GM19455 (cell line): ENCODE measurements around the gene SZT2.
"Not testable (repeated sequence)": the region's sequence is repeated elsewhere in the genome, so short reads cannot be mapped to it uniquely, and the experiment has no call there.

Experiments
- ATAC-seq: cut with Tn5 transposase; IDR thresholded peaks from one replicate; pipeline ENCODE4 v1.9.1; 2021; ENCODE audit not compliant: unreplicated experiment

Gene SZT2

DNA sequence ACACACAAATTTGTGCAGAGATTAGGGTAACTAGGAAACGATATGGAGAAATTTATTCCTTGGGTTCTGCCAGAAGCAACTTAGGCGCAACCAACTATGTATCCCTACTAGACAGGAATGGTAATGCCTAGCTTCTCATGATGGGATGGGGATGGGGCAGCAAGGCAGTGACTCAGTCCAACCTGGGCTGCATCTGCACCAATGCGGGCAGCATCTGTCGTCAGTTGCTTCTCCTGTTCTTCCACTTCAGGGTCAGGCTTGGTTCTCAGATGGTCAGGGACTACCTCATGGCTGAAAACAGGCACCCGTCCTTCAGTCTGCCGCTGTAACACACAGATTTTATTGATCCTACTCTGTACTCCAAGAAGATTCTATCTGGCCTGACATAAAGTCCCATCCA is 3.0 kb upstream of the SZT2 start:
- ATAC-seq: no peak

DNA sequence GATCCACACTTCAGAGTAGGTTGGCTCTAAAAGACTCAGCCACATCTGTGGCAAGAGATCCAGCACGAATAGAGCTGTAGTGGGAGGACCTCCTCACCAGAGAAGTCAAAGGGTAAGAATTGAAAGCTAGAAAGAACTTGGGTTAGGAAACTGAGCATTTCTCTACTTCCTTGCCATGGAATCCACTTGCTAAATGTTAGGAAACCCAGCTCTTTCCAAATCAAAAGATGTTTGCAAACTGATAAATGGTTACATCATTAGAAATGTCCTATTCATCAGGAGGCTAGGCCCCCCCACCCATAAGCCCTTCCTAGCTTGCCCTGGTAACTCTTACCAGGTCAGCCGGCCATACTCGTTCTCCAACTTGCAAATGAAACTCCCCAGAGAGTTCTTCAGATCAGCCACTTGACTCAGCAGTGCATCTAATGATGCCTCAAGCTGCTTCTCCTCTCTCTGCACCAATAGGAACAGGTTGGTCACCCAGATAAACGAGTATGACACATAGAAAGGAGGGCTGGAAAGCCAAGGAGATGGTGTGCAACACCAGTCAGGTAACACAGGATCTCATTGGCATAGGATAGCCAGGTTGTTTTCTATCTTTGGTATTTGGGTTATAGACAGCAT is 1.6 kb upstream of the SZT2 start:
- no peak for ATAC-seq

DNA sequence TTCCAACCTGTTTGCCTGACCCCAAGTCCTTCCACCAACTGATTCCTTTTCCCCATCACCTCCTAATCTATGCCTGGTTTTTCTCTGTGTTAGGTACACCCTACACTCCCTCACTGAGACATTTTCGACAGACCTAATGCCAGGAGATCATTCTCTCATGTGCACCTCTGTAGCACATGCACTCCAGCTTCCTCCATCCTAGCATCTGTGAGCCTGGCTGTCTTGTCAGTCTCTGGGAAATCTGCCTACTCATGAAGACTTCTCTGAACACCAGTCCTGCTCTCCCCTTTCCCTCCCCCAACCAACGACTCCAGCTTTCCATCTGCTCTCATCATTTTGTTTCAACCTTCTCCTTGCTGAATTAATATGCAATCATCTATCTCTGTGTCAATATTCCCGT is 1.1 kb upstream of the SZT2 start:
- no peak for ATAC-seq

DNA sequence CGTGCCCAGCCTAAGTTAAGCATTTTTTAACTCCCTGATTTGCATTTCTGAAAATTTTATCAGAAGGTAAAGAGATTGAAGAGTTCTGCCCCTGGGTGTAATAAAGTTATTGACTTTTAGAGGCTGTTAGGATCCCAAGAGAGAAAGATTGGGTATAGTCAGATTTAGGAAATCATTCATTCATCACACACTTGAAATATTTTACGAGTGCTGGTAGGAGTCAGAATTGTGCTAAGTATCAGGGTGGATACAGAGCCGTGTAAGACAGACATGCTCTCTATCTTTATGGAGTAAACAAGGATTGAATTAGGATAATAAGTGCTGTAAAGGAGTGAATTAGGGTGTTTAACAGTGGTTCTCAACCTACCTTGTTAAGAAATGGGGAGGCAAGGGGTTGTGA is 3.0 kb downstream of the SZT2 start:
- ATAC-seq: no peak

DNA sequence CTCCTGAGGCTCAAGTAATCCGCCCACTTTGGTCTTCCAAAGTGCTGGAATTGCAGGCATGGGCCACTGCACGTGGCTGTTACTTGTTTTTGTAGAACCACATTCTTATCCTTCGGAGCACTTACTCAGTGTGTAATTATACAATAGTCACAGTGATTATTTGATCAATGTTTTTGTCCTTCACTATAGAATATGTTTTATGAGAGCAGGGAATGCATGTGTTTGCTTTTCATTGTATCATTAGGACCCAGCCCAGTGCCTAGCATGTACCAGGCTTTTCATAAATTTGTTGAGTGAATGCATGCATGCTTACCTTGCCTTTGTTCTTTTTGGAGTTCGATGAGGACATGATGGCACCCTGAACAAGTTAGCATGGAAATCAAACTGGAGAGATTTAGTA is 5.8 kb downstream of the SZT2 start:
- ATAC-seq: no peak

DNA sequence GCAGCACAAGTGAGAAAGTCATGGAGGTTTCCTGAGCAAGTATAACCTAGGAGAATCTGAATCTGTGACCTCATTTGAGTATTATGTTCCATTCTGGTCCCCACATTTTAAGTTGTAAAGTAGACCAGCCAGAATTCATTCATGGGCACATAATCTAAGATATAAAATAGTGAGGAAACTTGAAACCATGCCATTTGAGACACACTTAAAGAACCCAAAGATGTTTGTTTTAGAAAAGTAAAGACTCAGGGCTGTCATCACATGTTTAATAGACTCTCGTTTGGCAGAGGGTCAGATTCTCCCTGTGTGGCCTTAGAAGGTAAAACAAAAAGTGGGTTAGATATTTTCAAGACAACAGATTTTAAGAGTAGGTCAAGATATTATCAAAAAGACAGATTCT is 6.4 kb downstream of the SZT2 start:
- no peak for ATAC-seq

DNA sequence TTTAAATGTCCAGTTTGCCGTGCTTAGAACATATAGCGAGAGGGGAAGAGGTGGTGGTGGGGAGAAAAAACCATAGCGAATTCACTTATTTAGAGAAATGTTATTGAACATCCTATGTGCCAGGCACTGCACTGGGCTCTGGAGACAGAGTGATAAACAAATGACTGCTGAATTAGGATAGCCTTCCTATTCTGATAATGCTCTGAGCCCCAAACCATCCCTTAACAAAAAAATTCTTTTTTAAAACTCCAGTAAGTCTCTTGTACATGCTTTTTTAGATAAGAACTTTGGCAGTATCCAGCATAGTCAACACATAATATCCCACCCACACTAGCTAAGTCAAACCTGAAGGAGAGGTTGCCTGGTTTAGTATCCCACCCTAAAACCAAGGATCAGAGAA is 8.5 kb downstream of the SZT2 start:
- no peak for ATAC-seq

DNA sequence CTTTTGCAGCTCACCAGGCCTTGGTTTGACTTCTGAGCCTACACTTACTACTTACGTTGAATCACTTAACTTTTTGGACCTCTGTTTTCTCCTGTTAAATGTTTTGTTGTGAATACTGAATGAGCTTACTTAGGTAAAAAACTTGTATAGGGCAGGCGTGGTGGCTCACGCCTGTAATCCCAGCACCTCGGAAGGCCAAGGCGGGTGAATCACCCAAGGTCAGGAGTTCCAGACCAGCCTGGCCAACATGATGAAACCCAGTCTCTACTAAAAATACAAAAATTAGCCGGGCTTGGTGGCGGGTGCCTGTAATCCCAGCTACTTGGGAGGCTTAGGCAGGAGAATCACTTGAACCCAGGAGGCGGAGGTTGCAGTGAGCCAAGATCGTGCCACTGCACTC is 10.7 kb downstream of the SZT2 start:
- ATAC-seq: not testable (repeated sequence)

DNA sequence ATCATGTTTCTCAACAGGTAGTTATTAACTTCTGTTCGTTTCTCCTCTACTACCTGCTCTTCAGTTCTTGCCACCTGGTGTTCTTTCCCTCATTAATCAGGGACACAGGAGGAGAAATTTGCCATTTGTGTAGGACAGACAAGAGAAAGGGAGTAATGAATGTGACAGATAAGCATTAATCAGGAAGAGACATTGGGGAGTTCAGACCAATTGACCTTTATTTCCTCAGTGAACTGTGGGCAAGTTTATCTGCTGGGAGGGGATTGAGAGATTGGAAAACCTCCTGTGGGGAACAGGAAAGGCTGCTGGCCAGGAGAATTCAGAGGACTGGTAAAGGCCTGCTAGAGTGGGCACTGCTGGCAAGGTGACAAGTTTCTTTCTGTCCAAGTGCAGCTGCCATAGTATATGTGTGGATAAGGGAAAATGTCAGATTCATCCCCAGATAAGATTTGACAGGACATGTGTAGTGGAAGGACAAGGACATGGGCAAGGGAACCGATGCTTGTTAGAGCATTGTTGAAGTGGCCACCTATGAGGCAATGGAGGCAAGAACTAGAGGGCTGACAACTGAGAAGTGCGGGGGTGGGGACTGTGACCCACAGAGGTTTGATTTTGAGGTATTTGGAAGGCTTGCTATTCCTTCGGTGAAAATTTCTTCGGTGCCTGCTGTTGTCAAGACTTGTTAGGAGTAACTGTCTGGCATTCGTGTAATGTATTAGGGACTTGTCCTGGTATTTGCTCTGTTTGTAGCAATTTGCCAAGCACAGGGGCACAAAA is 12.6 kb downstream of the SZT2 start:
- ATAC-seq: no peak

DNA sequence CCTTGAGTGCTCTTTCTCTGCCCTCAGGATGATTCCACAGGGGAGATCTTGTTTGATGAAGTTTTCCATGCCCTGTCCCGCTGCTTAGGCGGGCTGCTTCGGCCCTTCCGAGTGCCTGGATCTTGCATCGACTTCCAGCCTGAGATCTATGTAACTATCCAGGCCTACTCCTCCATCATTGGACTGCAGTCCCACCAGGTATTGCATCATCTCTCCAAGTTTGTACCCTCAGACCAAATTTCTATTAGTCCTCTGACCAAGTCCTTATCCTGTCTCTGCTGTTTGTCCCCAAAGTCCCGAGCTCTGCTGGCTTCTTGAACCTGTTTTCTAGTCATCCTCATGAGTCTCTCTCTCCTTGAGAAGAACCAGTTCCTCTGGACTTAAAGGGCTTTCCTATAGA is 14.7 kb downstream of the SZT2 start:
- ATAC-seq: no peak

DNA sequence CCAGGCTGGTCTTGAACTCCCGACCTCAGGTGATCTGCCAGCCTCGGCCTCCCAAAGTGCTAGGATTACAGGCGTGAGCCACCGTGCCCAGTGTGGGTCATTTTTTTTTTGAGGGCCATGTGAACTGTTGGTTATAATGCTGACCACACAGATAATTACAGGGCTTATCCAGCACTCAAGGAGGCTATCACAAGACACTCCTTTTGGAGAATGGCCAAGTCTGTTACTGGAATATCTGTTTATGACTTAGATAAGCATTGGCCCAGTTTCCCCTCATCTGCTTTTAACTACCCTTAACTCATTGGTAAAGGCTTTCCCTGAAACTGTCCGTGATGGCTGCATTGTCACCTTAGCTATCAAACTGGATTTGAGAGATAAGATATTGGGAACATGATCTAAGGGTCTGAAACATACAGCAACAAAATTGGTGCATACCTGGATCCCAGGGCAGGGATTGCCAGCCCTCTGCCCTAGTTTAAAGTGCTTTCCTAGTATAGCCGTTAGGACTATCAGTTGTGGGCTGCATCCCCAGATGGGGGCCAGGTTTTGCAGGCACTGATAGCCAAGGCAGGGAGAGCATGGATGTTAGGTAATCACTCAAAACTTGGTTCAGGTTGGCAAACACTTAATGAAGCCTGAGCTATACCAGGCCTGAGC is 15.6 kb downstream of the SZT2 start:
- no peak for ATAC-seq

DNA sequence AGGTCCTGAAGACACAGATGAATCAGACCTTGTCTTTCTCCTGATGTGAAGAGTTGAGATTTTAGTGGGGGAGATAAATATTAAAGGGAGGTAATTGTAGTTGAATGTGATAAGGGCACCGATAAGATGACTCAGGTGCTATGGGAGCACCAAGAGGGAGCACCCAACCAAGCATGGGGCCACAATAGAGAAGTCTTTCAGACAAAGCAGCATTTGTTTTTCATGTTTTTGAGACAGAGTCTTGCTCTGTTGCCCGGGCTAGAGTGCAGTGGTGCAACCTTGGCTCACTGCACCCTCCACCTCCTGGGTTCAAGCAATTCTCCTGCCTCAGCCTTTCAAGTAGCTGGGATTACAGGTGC is 16.2 kb downstream of the SZT2 start:
- ATAC-seq: no peak

DNA sequence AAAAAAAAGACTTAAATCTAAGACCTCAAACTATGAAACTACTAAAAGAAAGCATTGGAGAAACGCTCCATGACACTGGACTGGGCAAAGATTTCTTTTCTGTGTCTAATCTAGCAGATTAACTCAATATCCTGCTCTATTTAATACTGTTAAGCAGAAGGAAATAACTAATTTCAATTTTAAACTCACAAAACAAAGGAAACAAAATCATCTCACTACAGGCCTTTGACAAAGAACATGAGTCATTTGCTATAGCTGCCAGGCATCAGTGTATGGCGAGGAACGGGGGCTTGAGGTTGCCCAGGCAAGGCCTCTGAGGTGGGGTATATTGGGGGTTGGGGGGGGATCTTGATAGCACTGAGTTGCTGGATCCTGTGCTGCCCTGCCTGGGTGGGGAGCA is 20.9 kb downstream of the SZT2 start:
- ATAC-seq: no peak

DNA sequence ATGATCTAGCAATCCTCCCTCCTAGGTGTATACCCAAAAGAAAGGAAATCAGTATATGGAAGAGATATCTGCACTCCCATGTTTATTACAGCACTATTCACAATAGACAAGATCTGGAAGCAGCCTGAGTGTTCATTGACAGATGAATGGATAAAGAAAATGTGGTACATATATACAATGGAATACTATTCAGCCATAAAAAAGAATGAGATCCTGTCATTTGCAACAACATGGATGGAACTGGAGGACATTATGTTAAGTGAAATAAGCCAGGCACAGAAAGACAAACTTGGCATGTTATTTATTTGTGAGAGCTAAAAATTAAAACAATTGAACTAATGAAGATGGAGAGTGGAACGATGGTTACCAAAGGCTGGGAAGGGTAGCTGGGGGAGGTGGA is 23.7 kb downstream of the SZT2 start:
- not testable (repeated sequence) for ATAC-seq

DNA sequence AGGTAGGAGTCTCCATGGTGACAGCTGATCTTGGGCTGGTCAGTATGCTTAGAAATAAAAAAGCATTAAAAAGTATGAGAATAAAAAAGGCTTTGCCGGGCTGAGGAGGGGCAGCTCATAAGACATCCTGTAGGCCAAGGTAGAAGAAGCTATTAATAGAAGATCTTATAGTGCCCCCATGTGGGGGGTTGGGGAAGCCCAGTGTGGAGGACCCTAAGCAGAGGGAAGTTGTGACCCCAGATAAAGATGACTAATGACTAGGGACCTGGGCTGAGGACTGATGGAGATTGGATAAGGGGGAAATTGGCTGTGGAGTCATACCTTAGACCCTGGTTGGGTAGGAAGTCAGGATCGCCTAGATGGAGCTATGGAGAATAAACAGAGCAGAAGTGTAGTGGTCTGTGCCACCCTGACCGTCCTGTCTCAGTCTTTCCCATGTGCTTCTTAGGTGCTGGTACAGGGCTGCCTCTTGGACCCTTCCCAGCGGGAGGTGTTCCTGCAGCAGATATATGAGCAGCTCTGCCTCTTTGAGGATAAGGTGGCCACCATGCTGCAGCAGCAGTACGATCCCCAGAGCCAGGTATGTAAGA is 25.0 kb downstream of the SZT2 start:
- ATAC-seq: no peak

DNA sequence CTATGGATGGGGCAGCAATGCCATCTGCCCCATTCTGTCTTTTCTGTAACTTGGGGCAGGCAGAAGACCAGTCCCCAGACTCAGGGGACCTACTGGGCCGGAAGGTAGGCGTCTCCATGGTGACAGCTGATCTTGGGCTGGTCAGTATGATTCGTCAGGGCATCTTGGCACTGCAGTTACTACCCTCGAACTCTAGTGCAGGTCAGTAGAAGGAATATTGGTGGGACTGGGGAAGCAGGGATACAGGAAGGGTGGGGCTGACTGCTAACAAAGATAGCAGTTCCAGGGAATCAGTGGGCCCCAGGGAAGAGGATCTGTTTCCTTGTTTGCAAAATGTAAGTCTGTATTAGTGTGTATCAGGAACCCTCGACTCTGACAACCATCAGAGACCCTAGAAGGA is 26.2 kb downstream of the SZT2 start:
- ATAC-seq: no peak

DNA sequence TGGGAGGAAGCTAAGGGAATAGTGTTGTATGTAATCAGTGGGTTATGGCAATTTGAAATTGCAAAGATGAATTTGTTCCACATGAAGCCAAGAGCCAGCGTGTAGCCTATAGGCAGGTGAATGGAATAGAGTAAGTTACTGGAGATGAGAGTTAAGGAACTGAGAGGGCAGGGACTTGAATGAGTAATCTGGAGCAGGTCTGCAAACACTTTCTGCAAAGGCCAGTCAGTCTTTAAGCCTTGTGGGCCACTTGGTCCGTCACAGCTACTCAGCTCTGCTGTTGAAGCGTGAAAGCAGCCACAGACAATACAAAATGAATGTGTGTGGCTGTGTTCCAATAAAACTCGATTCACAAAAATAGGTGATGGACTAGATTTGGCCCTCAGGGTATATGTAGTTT is 29.2 kb downstream of the SZT2 start:
- ATAC-seq: no peak

DNA sequence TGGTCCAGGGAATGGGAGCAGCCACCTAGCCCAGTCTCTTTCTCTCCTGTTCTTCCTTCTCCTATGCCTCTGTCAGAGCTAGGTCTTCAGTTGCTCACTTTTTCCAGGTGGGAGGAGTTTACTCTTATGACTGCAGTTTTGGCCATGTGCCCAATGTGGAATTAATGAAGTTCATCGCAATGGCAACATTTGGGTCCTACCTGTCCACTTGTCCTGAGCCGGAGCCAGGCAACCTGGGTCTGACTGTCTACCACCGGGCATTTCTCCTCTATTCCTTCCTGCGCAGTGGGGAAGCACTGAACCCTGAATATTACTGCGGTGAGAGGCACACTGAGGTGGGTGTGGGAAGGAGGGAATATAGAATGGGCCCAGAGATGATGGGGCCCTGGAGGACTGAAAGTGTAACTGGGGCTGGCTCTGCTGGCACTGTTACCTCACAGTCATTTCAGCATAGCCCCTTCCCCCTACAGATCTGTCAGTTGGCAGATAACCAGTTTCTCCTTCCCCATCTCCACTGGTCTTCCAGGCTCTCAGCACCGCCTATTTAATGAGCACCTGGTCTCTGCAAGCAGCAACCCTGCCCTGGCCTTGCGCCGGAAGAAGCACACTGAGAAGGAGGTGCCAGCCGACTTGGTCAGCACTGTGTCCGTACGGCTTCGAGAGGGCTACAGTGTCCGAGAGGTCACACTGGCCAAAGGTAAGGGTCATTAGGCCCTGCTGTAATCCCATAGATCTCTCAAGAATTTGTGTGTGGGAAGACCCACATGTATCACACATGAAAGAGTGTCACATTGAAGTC is 30.1 kb downstream of the SZT2 start:
- no peak for ATAC-seq

DNA sequence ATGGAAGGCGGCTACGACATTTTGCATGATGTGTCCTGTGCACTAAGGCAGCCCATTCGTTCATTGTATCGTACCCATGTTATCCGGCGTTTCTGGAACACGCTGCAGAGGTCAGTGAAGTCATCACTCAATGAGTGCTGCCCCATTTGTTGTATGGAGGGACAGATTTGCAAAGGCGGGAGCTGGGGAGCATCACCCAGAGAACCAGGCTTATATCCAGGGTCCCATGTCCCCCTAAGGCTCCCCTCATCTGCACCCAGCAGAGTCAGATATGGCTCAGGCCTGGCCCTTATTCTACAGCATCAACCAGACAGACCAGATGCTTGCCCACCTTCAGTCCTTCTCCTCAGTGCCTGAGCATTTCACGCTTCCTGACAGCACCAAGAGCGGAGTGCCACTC is 31.2 kb downstream of the SZT2 start:
- no peak for ATAC-seq

DNA sequence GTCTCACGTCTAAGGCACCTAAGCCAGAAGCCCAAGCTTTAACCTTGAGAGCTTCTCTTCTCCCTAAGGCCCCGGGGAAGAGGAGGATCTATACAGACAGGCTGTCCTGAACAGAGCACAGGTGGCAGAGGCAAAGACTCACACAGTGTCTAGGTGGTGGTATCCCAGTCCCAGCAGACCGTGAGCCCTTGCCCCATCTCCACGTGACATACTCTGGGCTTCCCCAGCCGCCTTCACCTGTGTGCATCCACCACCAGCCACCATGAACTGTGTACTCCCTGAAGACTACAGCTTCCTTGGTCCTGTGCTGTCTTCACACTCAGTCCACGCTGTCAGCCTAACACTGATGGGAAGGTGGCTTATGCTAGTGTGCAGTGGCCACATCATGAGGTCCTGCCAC is 31.7 kb downstream of the SZT2 start:
- no peak for ATAC-seq

DNA sequence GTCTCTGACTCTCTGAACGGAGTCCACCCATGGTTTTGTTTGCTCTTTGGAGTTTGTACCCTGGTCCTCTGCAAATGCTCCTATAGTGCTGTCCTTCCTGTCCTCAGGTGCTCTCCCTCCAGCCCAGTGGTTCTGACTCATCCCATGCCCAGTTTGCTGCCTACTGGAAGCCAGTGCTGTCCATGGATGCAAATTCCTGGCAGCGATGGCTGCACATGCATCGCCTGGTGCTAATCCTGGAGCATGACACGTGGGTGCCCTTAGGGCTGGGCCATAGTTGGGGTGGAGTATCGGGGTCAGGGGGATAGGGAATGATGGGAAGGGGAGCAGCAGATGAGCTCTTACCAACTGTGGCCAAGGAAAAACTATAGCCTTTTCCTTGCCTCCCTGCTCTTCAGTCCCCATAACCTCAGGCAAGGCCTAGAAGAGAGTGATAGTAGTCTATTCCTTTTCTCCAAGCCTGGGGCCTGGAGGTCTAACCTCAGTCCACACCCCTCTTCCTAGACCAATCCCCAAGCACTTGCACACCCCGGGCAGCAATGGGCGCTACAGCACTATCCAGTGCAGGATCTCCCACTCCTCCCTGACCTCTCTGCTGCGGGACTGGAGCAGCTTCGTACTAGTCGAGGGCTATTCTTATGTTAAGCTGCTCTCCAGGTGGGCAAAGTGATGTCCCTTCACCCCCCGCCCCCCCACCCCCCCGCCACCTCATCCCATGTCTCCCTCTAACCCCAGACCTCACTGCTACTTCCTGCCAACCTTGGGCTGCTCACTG is 32.5 kb downstream of the SZT2 start:
- no peak for ATAC-seq
